Endothelial cell of umbilical vein (primary cell): ENCODE data around the gene RFFL. TPM values are rescaled to one million over a fixed set of nuclear protein-coding genes. Genes with fewer than 3 reads are reported as not detected.

Experiments used
- BruUV-seq: library from RNA; stranded (reverse); fragments of 400-500 nt; replicated peaks from 2 replicates; lab custom pipeline; 2021; lab: Mats Ljungman, UMichigan
- CTCF ChIA-PET: fragments of 300-600, 350-600 bp; sonication (Branson Sonifier 250); formaldehyde crosslinking; loops from one replicate; lab custom pipeline; 2021; ENCODE audit warnings: antibody characterized with exemption, inconsistent platforms; lab: Charles Lee
- POLR2A ChIA-PET: fragments of 300-600, 350-600 bp; sonication (Branson Sonifier 250); formaldehyde crosslinking; loops from one replicate; lab custom pipeline; 2021; ENCODE audit warnings: antibody characterized with exemption, inconsistent platforms; lab: Charles Lee
- DNase-seq: peaks from one replicate; pipeline ENCODE4 v3.0.0-alpha.2; 2011; ENCODE audit warnings: low read depth, low spot score
- FAIRE-seq: peaks from 2 replicates; lab custom pipeline; 2011; peaks lifted over from hg19 to GRCh38; lab: Jason Lieb, UNC
- H2AFZ ChIP-seq: 2 replicates; pipeline ENCODE4 v1.6.0; 2012; ENCODE audit warnings: low read depth, low read length, control low read depth, inconsistent platforms
- H3K27ac ChIP-seq: 2 replicates; pipeline ENCODE4 v1.5.1; 2011; ENCODE audit warnings: low read depth, mild to moderate bottlenecking, control low read depth, low read length, moderate library complexity; ENCODE audit not compliant: insufficient read depth
- H3K27me3 ChIP-seq, 2 experiments: 2 replicates each; pipeline versions ENCODE4 v1.6.0 to v1.6.1; 2011; ENCODE audit warnings: low read length in 2 of 2, mixed read lengths in 1 of 2; ENCODE audit not compliant: control insufficient read depth in 2 of 2, insufficient read depth in 2 of 2
- H3K36me3 ChIP-seq, 2 experiments: 2 replicates in 1 of 2; 3 replicates in 1 of 2; pipeline ENCODE4 v1.5.1; 2011; ENCODE audit warnings: low read length in 2 of 2, mild to moderate bottlenecking in 1 of 2, moderate library complexity in 1 of 2; ENCODE audit not compliant: control insufficient read depth in 2 of 2, insufficient read depth in 2 of 2; ENCODE audit errors: extremely low read depth in 1 of 2
- H3K4me1 ChIP-seq: 3 replicates; pipeline ENCODE4 v1.5.1; 2011; ENCODE audit warnings: mild to moderate bottlenecking, low read length; ENCODE audit not compliant: control insufficient read depth, insufficient read depth; ENCODE audit errors: extremely low read depth
- H3K4me2 ChIP-seq: 2 replicates; pipeline ENCODE4 v1.6.1; 2011; ENCODE audit warnings: low read length, control low read depth, mixed read lengths; ENCODE audit not compliant: insufficient read depth
- H3K4me3 ChIP-seq, 3 experiments: fragments of 200-600 bp in 1 of 3; sonication (generic), shearing (Covaris generic) in 1 of 3; replicated peaks in 1 of 3; 2 replicates each; pipeline ENCODE4 v1.5.1; 2011 to 2016; ENCODE audit warnings: control low read depth in 3 of 3, low read length in 3 of 3, mild to moderate bottlenecking in 2 of 3, inconsistent platforms in 1 of 3, low read depth in 1 of 3, moderate library complexity in 1 of 3; ENCODE audit not compliant: insufficient read depth in 1 of 3
- H3K79me2 ChIP-seq: 2 replicates; pipeline ENCODE4 v1.6.0; 2012; ENCODE audit warnings: low read length, inconsistent platforms; ENCODE audit not compliant: control insufficient read depth, insufficient read depth
- H3K9ac ChIP-seq: replicated peaks from 2 replicates; pipeline ENCODE3; 2011; ENCODE audit warnings: low read length, control low read depth; ENCODE audit not compliant: insufficient read depth; ENCODE audit errors: extremely low read depth
- H3K9me1 ChIP-seq: replicated peaks from 3 replicates; pipeline ENCODE4 v1.6.0; 2011; ENCODE audit warnings: mild to moderate bottlenecking, low read length; ENCODE audit not compliant: control insufficient read depth, insufficient read depth; ENCODE audit errors: extremely low read depth
- H3K9me3 ChIP-seq: replicated peaks from 2 replicates; pipeline ENCODE4 v1.5.1; 2012; ENCODE audit warnings: low read length, inconsistent platforms; ENCODE audit not compliant: control insufficient read depth, insufficient read depth
- H4K20me1 ChIP-seq: replicated peaks from 2 replicates; pipeline ENCODE3; 2011; ENCODE audit warnings: mild to moderate bottlenecking, low read length; ENCODE audit not compliant: control insufficient read depth, insufficient read depth; ENCODE audit errors: extremely low read depth
- CTCF ChIP-seq, 2 donors: IDR thresholded peaks; 1 replicate in 1 of 2; 2 replicates in 1 of 2; pipeline ENCODE4 v1.5.1; 2011; ENCODE audit warnings: low read length in 2 of 2, mild to moderate bottlenecking in 2 of 2, moderate library complexity in 2 of 2, control low read depth in 1 of 2, inconsistent platforms in 1 of 2, low read depth in 1 of 2; ENCODE audit not compliant: insufficient read depth in 1 of 2; ENCODE audit errors: extremely low read depth in 1 of 2
- EZH2 ChIP-seq: IDR thresholded peaks from 2 replicates; pipeline ENCODE4 v1.6.1; 2012; ENCODE audit warnings: borderline replicate concordance, low read depth, mild to moderate bottlenecking, moderate library complexity, low read length, inconsistent platforms; ENCODE audit not compliant: severe bottlenecking
- FOS ChIP-seq: IDR thresholded peaks from 2 replicates; pipeline ENCODE4 v1.6.1; 2011; ENCODE audit warnings: mild to moderate bottlenecking, low read length, moderate library complexity, borderline replicate concordance; ENCODE audit not compliant: insufficient read depth
- GATA2 ChIP-seq: IDR thresholded peaks from 2 replicates; pipeline ENCODE4 v1.7.0; 2011; ENCODE audit warnings: low read depth, mild to moderate bottlenecking, moderate library complexity, mixed read lengths, low read length; ENCODE audit not compliant: insufficient read length, insufficient read depth
- JUN ChIP-seq: IDR thresholded peaks from 2 replicates; pipeline ENCODE4 v1.6.1; 2011; ENCODE audit warnings: borderline replicate concordance, low read depth; ENCODE audit not compliant: insufficient read length, insufficient read depth
- MAX ChIP-seq: IDR thresholded peaks from 2 replicates; pipeline ENCODE4 v1.6.1; 2011; ENCODE audit not compliant: insufficient read depth, insufficient read length
- MYC ChIP-seq: IDR thresholded peaks from one replicate; pipeline ENCODE4 v1.6.1; 2011; ENCODE audit warnings: mild to moderate bottlenecking, low read depth, low read length
- POLR2A ChIP-seq: IDR thresholded peaks from 2 replicates; pipeline ENCODE4 v1.6.1; 2012; ENCODE audit warnings: low read depth, mild to moderate bottlenecking, control low read depth, low read length
- POLR2AphosphoS5 ChIP-seq: IDR thresholded peaks from 2 replicates; pipeline ENCODE4 v1.6.1; 2012; ENCODE audit warnings: low read depth, mild to moderate bottlenecking, control low read depth, low read length, moderate library complexity; ENCODE audit not compliant: insufficient read depth
- dilution Hi-C: fragments of 300-500 bp; cut with MboI; formaldehyde crosslinking; loops from one replicate; pipeline ENCODE4 v1.15.0; 2019; ENCODE audit warnings: low sequenced_read_pairs; ENCODE audit not compliant: extremely low pct_ligation_motif_present
- intact Hi-C: fragments of 100-400 bp; cut with micrococcal nuclease; formaldehyde crosslinking; loops from one replicate; pipeline ENCODE4 v1.10.0; 2022
- polyA plus RNA-seq, 4 experiments: library from polyadenylated mRNA; depleted of rRNA in 3 of 4; stranded (reverse) in 3 of 4; unstranded in 1 of 4; fragments of >200 nt; gene quantifications; 2 replicates each; pipeline versions ENCODE4 v1.2.1 to v1.2.3, GENCODE V29; 2011 to 2012; ENCODE audit warnings: missing spikeins in 1 of 4
- total RNA-seq: library from RNA; stranded (reverse); gene quantifications from 2 replicates; pipeline ENCODE4 v1.2.3, GENCODE V29; 2021

The RFFL gene
- total and polyA plus RNA-seq, 2 donors (not counting 3 experiments of a cell fraction or from before 2014, with no cell fraction given), result 7.0 to 14.1 TPM

GRCh38 chr17:35050170-35050569 lies 13.3 kb downstream of the RFFL start:
- no peak for TF ChIP-seq POLR2A
- no peak for TF ChIP-seq GATA2
- TF ChIP-seq CTCF (IDR thresholded peaks at IDR 0.05; ENCODE audit: extremely low read depth in 1 of 2, insufficient read depth in 1 of 2, low read depth in 1 of 2, low read length in 2 of 2), result no peak
- TF ChIP-seq MAX, result no peak
- no peak for TF ChIP-seq FOS
- TF ChIP-seq JUN, result no peak
- no peak for TF ChIP-seq POLR2AphosphoS5
- no peak for TF ChIP-seq EZH2
- TF ChIP-seq MYC, result no peak
- Histone ChIP-seq H3K27me3 (no peaks in the 10 kb centered on the region), H3K9me1 (no peaks in the 10 kb centered on the region), H2AFZ (no peak overlapping the region), H3K79me2 (peaks cover 4% of the 10 kb centered on the region), H3K4me2 (no peak overlapping the region), H3K9me3 (no peaks in the 10 kb centered on the region), H3K4me1 (peaks cover 18% of the 10 kb centered on the region), H3K4me3 (no peak overlapping the region), H3K27ac (no peak overlapping the region), H3K9ac (no peak overlapping the region), H4K20me1 (no peaks in the 10 kb centered on the region), H3K36me3 (no peaks in the 10 kb centered on the region)
- intact Hi-C loops, result no loop called here
- CTCF ChIA-PET, result no interaction called here
- no peak for FAIRE-seq
- POLR2A ChIA-PET, result no interaction called here
- no TSS peak for BruUV-seq
- no peak for DNase-seq
- dilution Hi-C loops, result no loop called here
